Measurements from ENCODE around the gene LRRC36.

GRCh38 chr16:67361038-67361437 lies 34.4 kb downstream of the LRRC36 start:
- TF ChIP-seq POLR2A (IDR thresholded peaks at IDR 0.05) = no peak
- TF ChIP-seq CTCF (IDR thresholded peaks at IDR 0.05) = no peak
